Natural killer cell (primary cell): ENCODE data around the gene EGR4. TPM values are rescaled to one million over a fixed set of nuclear protein-coding genes. Genes with fewer than 3 reads are reported as not detected.
"Not testable (repeated sequence)": the region's sequence is repeated elsewhere in the genome, so short reads cannot be mapped to it uniquely, and the experiment has no call there.

ENCODE experiments used
- ATAC-seq, 3 donors: fragments of 150-1000 bp in 2 of 3; fragments of 200-7000 bp in 1 of 3; cut with Tn5 transposase; 1 replicate in 1 of 3; 2 replicates in 2 of 3; pipeline ENCODE4 v1.10.0; 2021; ENCODE audit warnings: mild to moderate bottlenecking in 2 of 3, moderate library complexity in 2 of 3
- DNase-seq, 2 donors: peaks; one replicate each; pipeline versions ENCODE4 v3.0.0 to v3.0.0-alpha.2; 2013 to 2021; ENCODE audit warnings: mixed read lengths in 1 of 2
- H3K27ac ChIP-seq: one replicate; pipeline ENCODE4 v1.5.1; 2013; ENCODE audit warnings: mild to moderate bottlenecking, low read length
- H3K27me3 ChIP-seq: one replicate; pipeline ENCODE4 v1.6.1; 2013; ENCODE audit warnings: low read length; ENCODE audit not compliant: control insufficient read depth, insufficient read depth
- H3K36me3 ChIP-seq: one replicate; pipeline ENCODE4 v1.6.1; 2013; ENCODE audit warnings: low read length; ENCODE audit not compliant: control insufficient read depth, insufficient read depth
- H3K4me1 ChIP-seq: one replicate; pipeline ENCODE4 v1.6.1; 2013; ENCODE audit warnings: low read length; ENCODE audit not compliant: control insufficient read depth, insufficient read depth
- H3K4me3 ChIP-seq: one replicate; pipeline ENCODE4 v1.5.1; 2013; ENCODE audit warnings: low read length
- H3K9me3 ChIP-seq: one replicate; pipeline ENCODE4 v1.6.1; 2013; ENCODE audit warnings: low read length; ENCODE audit not compliant: control insufficient read depth, insufficient read depth
- H3K27ac Mint-ChIP-seq, 2 donors: one replicate each; pipeline ENCODE4 v1.8.0; 2022; ENCODE audit warnings: mild to moderate bottlenecking in 2 of 2, mixed read lengths in 2 of 2, moderate library complexity in 1 of 2
- H3K27me3 Mint-ChIP-seq, 2 donors: one replicate each; pipeline ENCODE4 v1.8.0; 2022; ENCODE audit warnings: low read depth in 2 of 2, mixed read lengths in 2 of 2
- H3K36me3 Mint-ChIP-seq: one replicate; pipeline ENCODE4 v1.8.0; 2022; ENCODE audit warnings: mixed read lengths
- H3K4me1 Mint-ChIP-seq, 2 donors: one replicate each; pipeline ENCODE4 v1.8.0; 2022; ENCODE audit warnings: mixed read lengths in 2 of 2
- H3K4me3 Mint-ChIP-seq: one replicate; pipeline ENCODE4 v1.8.0; 2022; ENCODE audit warnings: mild to moderate bottlenecking, moderate library complexity, mixed read lengths
- H3K9me3 Mint-ChIP-seq, 2 donors: one replicate each; pipeline ENCODE4 v1.8.0; 2022; ENCODE audit warnings: mixed read lengths in 2 of 2
- WGBS: methylation state at CpG from one replicate; pipeline ENCODE4 v1.1.7; 2013; ENCODE audit warnings: missing lambda C conversion rate; ENCODE audit not compliant: insufficient coverage; 5-methylcytosine and 5-hydroxymethylcytosine counted together
- intact Hi-C: fragments of 100-400 bp; cut with micrococcal nuclease; formaldehyde crosslinking; loops from one replicate; pipeline ENCODE4 v1.14.2; 2022
- total RNA-seq, 4 donors: library from RNA; stranded (reverse); fragments of 120-200 nt in 1 of 4; gene quantifications; one replicate each; pipeline versions ENCODE4 v1.2.3 to v1.2.4, GENCODE V29; 2013 to 2022
- TF ChIP-seq, protein P1 (sequence below): fragments of 200-600 bp; IDR thresholded peaks from one replicate; pipeline ENCODE4 v1.8.0; 2022; ENCODE audit warnings: antibody characterized with exemption

Gene EGR4
- total RNA-seq, 3 donors from 2014 or later (not counting 1 experiment from before 2014, with no cell fraction given), result 0.28 to 2.6 (median 1.1) TPM

DNA sequence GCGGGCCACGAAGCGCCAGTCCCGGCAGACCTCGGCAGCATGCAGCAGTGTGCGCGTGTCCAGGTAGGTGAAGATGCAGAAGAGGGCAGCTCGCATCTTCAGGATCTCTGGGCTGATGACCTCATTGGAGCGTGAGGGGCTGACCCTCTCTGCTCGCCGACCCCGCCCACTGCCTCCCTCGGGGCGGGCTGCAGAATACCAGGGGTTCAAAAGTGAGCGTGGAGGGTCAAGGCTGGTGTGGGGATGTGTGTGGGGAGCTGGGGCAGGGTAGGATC, 29.1 kb downstream of the EGR4 start:
- Mint-ChIP-seq H3K4me1 (peaks cover 7 to 10% of the 10 kb centered on the region in 2 donors), H3K9me3 (no peaks in the 10 kb centered on the region), H3K27ac (no peak overlapping the region), H3K27me3 (no peaks in the 10 kb centered on the region), H3K36me3 (no peaks in the 10 kb centered on the region), H3K4me3 (no peak overlapping the region)
- ATAC-seq, result no peak
- intact Hi-C loops, result no loop called here
- H3K4me1 ChIP-seq, result peaks cover 4% of the 10 kb centered on the region
- TF ChIP-seq, protein P1, sequence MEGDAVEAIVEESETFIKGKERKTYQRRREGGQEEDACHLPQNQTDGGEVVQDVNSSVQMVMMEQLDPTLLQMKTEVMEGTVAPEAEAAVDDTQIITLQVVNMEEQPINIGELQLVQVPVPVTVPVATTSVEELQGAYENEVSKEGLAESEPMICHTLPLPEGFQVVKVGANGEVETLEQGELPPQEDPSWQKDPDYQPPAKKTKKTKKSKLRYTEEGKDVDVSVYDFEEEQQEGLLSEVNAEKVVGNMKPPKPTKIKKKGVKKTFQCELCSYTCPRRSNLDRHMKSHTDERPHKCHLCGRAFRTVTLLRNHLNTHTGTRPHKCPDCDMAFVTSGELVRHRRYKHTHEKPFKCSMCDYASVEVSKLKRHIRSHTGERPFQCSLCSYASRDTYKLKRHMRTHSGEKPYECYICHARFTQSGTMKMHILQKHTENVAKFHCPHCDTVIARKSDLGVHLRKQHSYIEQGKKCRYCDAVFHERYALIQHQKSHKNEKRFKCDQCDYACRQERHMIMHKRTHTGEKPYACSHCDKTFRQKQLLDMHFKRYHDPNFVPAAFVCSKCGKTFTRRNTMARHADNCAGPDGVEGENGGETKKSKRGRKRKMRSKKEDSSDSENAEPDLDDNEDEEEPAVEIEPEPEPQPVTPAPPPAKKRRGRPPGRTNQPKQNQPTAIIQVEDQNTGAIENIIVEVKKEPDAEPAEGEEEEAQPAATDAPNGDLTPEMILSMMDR, result no peak
- H3K27me3 ChIP-seq, result no peaks in the 10 kb centered on the region
- H3K27ac ChIP-seq, result no peak overlapping the region
- no peak for DNase-seq
- H3K9me3 ChIP-seq, result no peaks in the 10 kb centered on the region
- WGBS, result 98% methylated on average over 15 of the region's 15 CpGs
- H3K4me3 ChIP-seq, result no peak overlapping the region
- peaks cover 3% of the 10 kb centered on the region for H3K36me3 ChIP-seq

DNA sequence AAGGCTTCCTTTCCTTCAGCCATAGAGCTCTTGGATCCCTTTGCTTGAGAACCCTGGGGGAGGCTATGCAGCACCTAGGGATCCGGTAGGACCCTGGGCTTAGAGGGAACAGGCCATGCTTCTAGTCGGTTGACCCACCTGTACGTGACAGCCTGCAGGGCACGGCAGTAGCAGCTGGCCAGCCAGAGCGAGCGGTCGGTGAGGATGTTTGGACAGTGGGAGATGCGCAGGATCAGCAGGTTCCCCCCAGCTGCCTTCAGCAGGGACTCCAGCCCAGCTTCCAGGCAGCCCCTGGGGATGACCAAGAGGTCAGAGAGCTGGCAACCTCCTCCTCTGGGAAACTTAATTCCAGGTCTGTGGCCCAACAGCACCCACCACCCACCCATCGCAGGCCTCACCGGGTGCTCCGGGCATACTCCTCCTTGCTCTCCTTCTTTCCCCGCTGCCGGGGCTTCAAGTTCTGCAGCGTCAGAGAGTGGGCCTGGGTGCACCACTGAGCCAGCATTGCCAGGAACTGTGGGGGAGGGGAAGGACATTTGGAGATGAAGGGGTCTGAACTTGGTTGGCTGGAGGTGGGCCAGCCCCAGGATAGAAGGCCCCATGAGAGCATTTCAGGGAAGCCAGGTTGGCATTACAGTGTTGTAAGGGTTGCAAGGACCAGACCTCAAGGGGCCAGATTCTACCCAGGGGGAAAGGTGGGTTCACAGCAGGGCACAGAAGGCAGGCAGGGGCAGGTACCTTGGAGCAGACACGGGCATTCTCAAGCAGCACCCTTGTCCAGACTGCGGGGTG, 29.6 kb downstream of the EGR4 start:
- peaks cover 3% of the 10 kb centered on the region for H3K36me3 ChIP-seq
- TF ChIP-seq, protein P1, result no peak
- no peak overlapping the region for H3K27ac ChIP-seq
- no peak overlapping the region for H3K4me3 ChIP-seq
- 96% methylated on average over 16 of the region's 16 CpGs for WGBS
- Mint-ChIP-seq H3K9me3 (no peaks in the 10 kb centered on the region), H3K4me1 (peaks cover 7 to 10% of the 10 kb centered on the region in 2 donors), H3K27ac (no peak overlapping the region), H3K4me3 (no peak overlapping the region), H3K27me3 (no peaks in the 10 kb centered on the region), H3K36me3 (no peaks in the 10 kb centered on the region)
- no peaks in the 10 kb centered on the region for H3K27me3 ChIP-seq
- intact Hi-C loops, result no loop called here
- no peaks in the 10 kb centered on the region for H3K9me3 ChIP-seq
- ATAC-seq (no peak), DNase-seq (no peak)
- peaks cover 4% of the 10 kb centered on the region for H3K4me1 ChIP-seq

- DNase-seq, intact Hi-C loops, H3K27ac Mint-ChIP-seq, H3K4me3 Mint-ChIP-seq, H3K9me3 Mint-ChIP-seq, H3K9me3 ChIP-seq, H3K36me3 ChIP-seq, H3K4me3 ChIP-seq, H3K4me1 ChIP-seq, H3K27ac ChIP-seq, H3K27me3 ChIP-seq, ATAC-seq, H3K27me3 Mint-ChIP-seq, H3K36me3 Mint-ChIP-seq, H3K4me1 Mint-ChIP-seq: not testable (repeated sequence)
- WGBS, result 92% methylated on average over 18 of the region's 18 CpGs
Measured at GRCh38 chr2:73262691-73263429, 30.5 kb downstream of the EGR4 start.

DNA sequence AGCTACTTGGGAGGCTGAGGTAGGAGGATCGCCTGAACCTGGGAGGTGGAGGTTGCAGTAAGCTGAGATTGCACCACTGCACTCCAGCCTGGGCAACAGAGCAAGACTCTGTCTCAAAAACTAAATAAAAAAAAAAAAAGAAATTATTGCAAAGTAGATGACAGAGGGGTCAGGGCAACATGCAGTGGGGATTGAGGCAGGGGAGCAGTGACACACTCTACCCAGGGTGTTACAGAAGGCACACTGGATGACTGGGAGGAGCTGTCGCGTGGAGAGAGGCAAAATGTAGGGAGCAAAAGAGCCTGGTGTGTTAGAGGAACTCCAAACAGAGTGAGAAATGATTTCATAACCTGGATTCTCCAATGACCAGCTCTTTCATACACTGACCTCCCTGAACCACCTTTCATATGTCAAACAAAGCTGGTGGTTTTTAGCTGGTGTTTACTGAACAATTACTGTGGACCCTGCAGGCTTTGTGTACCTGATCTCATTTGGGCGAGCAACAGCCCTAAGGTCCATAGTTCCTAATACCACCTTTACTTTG, 31.2 kb downstream of the EGR4 start:
- H3K4me3 ChIP-seq, result no peak overlapping the region
- no peaks in the 10 kb centered on the region for H3K27me3 ChIP-seq
- DNase-seq, result no peak
- Mint-ChIP-seq H3K27me3 (no peaks in the 10 kb centered on the region), H3K36me3 (no peaks in the 10 kb centered on the region), H3K4me1 (peaks cover 0 to under 1% of the 10 kb centered on the region in 2 donors), H3K9me3 (no peaks in the 10 kb centered on the region), H3K4me3 (no peak overlapping the region), H3K27ac (no peak overlapping the region)
- H3K4me1 ChIP-seq, result no peaks in the 10 kb centered on the region
- H3K9me3 ChIP-seq, result no peaks in the 10 kb centered on the region
- H3K36me3 ChIP-seq, result peaks cover 3% of the 10 kb centered on the region
- no peak for ATAC-seq
- 98% methylated on average over 4 of the region's 4 CpGs for WGBS
- TF ChIP-seq, protein P1, result no peak
- H3K27ac ChIP-seq, result no peak overlapping the region
- intact Hi-C loops, result no loop called here
